ENCODE data around the gene ROR2.

The ROR2 gene

GRCh38 chr9:91891915-91892314, 58.1 kb downstream of the ROR2 start:
- Histone ChIP-seq H3K27ac (ENCODE audit: low read length) (no peak overlapping the region), H3K9me3 (ENCODE audit: control insufficient read depth, insufficient read depth, low read length) (no peaks in the 10 kb centered on the region), H3K4me1 (ENCODE audit: control insufficient read depth, insufficient read depth, low read length) (no peaks in the 10 kb centered on the region), H3K27me3 (ENCODE audit: control insufficient read depth, insufficient read depth, low read length) (peaks cover 17% of the 10 kb centered on the region), H3K36me3 (ENCODE audit: control insufficient read depth, insufficient read depth, low read length) (no peaks in the 10 kb centered on the region), H3K4me3 (ENCODE audit: low read length) (no peak overlapping the region)
- no CpG with 5 or more reads among the region's 6 CpGs for WGBS (ENCODE audit: insufficient coverage, insufficient read length)
- DNase-seq (ENCODE audit: low read depth, low spot score), result no peak

GRCh38 chr9:91890662-91891061, 59.4 kb downstream of the ROR2 start:
- Histone ChIP-seq H3K4me1 (ENCODE audit: control insufficient read depth, insufficient read depth, low read length) (peaks cover 2% of the 10 kb centered on the region; the same call in 1 of the 2 replicates), H3K36me3 (ENCODE audit: control insufficient read depth, insufficient read depth, low read length) (no peaks in the 10 kb centered on the region), H3K27me3 (ENCODE audit: control insufficient read depth, insufficient read depth, low read length) (peaks cover 19% of the 10 kb centered on the region), H3K27ac (ENCODE audit: low read length) (no peak overlapping the region), H3K4me3 (ENCODE audit: low read length) (no peak overlapping the region), H3K9me3 (ENCODE audit: control insufficient read depth, insufficient read depth, low read length) (no peaks in the 10 kb centered on the region)
- WGBS (ENCODE audit: insufficient coverage, insufficient read length), result no CpG with 5 or more reads among the region's 3 CpGs
- DNase-seq (ENCODE audit: low read depth, low spot score), result no peak

GRCh38 chr9:91889161-91889911, 60.7 kb downstream of the ROR2 start:
- H3K9me3 ChIP-seq (ENCODE audit: control insufficient read depth, insufficient read depth, low read length), result no peaks in the 10 kb centered on the region
- H3K4me3 ChIP-seq (ENCODE audit: low read length), result no peak overlapping the region
- H3K27ac ChIP-seq (ENCODE audit: low read length), result no peak overlapping the region
- WGBS (ENCODE audit: insufficient coverage, insufficient read length), result no CpG with 5 or more reads among the region's 16 CpGs
- peaks cover 5% of the 10 kb centered on the region for H3K4me1 ChIP-seq (ENCODE audit: control insufficient read depth, insufficient read depth, low read length)
- no peaks in the 10 kb centered on the region for H3K36me3 ChIP-seq (ENCODE audit: control insufficient read depth, insufficient read depth, low read length)
- peaks cover 19% of the 10 kb centered on the region for H3K27me3 ChIP-seq (ENCODE audit: control insufficient read depth, insufficient read depth, low read length)
- DNase-seq (ENCODE audit: low read depth, low spot score), result no peak

- H3K4me3 ChIP-seq (ENCODE audit: low read length), result peak overlapping the region; percentile 0; the same call in 1 of the 2 replicates
- no CpG with 5 or more reads among the region's 32 CpGs for WGBS (ENCODE audit: insufficient coverage, insufficient read length)
- H3K4me1 ChIP-seq (ENCODE audit: control insufficient read depth, insufficient read depth, low read length), result peaks cover 7% of the 10 kb centered on the region
- DNase-seq (ENCODE audit: low read depth, low spot score), result peak; percentile 20
- peaks cover 19% of the 10 kb centered on the region for H3K27me3 ChIP-seq (ENCODE audit: control insufficient read depth, insufficient read depth, low read length)
- no peaks in the 10 kb centered on the region; the same call in 1 of the 2 replicates for H3K9me3 ChIP-seq (ENCODE audit: control insufficient read depth, insufficient read depth, low read length)
- H3K36me3 ChIP-seq (ENCODE audit: control insufficient read depth, insufficient read depth, low read length), result no peaks in the 10 kb centered on the region
- H3K27ac ChIP-seq (ENCODE audit: low read length), result no peak overlapping the region
These were observed 63.5 kb downstream of the ROR2 start for GRCh38 chr9:91886414-91887076.

GRCh38 chr9:91885746-91886413, 64.1 kb downstream of the ROR2 start:
- Histone ChIP-seq H3K36me3 (ENCODE audit: control insufficient read depth, insufficient read depth, low read length) (no peaks in the 10 kb centered on the region), H3K4me3 (ENCODE audit: low read length) (peak overlapping the region; percentile 0; the same call in 1 of the 2 replicates), H3K4me1 (ENCODE audit: control insufficient read depth, insufficient read depth, low read length) (peaks cover 7% of the 10 kb centered on the region), H3K27me3 (ENCODE audit: control insufficient read depth, insufficient read depth, low read length) (peaks cover 19% of the 10 kb centered on the region), H3K9me3 (ENCODE audit: control insufficient read depth, insufficient read depth, low read length) (no peaks in the 10 kb centered on the region; the same call in 1 of the 2 replicates), H3K27ac (ENCODE audit: low read length) (no peak overlapping the region)
- no CpG with 5 or more reads among the region's 22 CpGs for WGBS (ENCODE audit: insufficient coverage, insufficient read length)
- DNase-seq (ENCODE audit: low read depth, low spot score), result no peak

GRCh38 chr9:91884696-91885687, 65.0 kb downstream of the ROR2 start:
- peaks cover 17% of the 10 kb centered on the region for H3K27me3 ChIP-seq (ENCODE audit: control insufficient read depth, insufficient read depth, low read length)
- H3K4me1 ChIP-seq (ENCODE audit: control insufficient read depth, insufficient read depth, low read length), result peaks cover 7% of the 10 kb centered on the region
- H3K4me3 ChIP-seq (ENCODE audit: low read length), result no peak overlapping the region
- DNase-seq (ENCODE audit: low read depth, low spot score), result peak; percentile 27
- H3K36me3 ChIP-seq (ENCODE audit: control insufficient read depth, insufficient read depth, low read length), result no peaks in the 10 kb centered on the region
- WGBS (ENCODE audit: insufficient coverage, insufficient read length), result no CpG with 5 or more reads among the region's 12 CpGs
- no peaks in the 10 kb centered on the region; the same call in 1 of the 2 replicates for H3K9me3 ChIP-seq (ENCODE audit: control insufficient read depth, insufficient read depth, low read length)
- no peak overlapping the region for H3K27ac ChIP-seq (ENCODE audit: low read length)

- Histone ChIP-seq H3K27me3 (ENCODE audit: control insufficient read depth, insufficient read depth, low read length) (peaks cover 17% of the 10 kb centered on the region), H3K4me1 (ENCODE audit: control insufficient read depth, insufficient read depth, low read length) (peaks cover 7% of the 10 kb centered on the region), H3K27ac (ENCODE audit: low read length) (no peak overlapping the region), H3K9me3 (ENCODE audit: control insufficient read depth, insufficient read depth, low read length) (no peaks in the 10 kb centered on the region; the same call in 1 of the 2 replicates), H3K4me3 (ENCODE audit: low read length) (no peak overlapping the region), H3K36me3 (ENCODE audit: control insufficient read depth, insufficient read depth, low read length) (no peaks in the 10 kb centered on the region)
- DNase-seq (ENCODE audit: low read depth, low spot score), result no peak
- WGBS (ENCODE audit: insufficient coverage, insufficient read length), result no CpG with 5 or more reads among the region's 1 CpG
These were observed 65.9 kb downstream of the ROR2 start for GRCh38 chr9:91884153-91884552.

GRCh38 chr9:91883503-91883902, 66.5 kb downstream of the ROR2 start:
- H3K27me3 ChIP-seq (ENCODE audit: control insufficient read depth, insufficient read depth, low read length), result peaks cover 11% of the 10 kb centered on the region
- peaks cover 7% of the 10 kb centered on the region for H3K4me1 ChIP-seq (ENCODE audit: control insufficient read depth, insufficient read depth, low read length)
- no peak overlapping the region for H3K27ac ChIP-seq (ENCODE audit: low read length)
- H3K36me3 ChIP-seq (ENCODE audit: control insufficient read depth, insufficient read depth, low read length), result no peaks in the 10 kb centered on the region
- DNase-seq (ENCODE audit: low read depth, low spot score), result no peak
- no peak overlapping the region for H3K4me3 ChIP-seq (ENCODE audit: low read length)
- WGBS (ENCODE audit: insufficient coverage, insufficient read length), result no CpG with 5 or more reads among the region's 3 CpGs
- H3K9me3 ChIP-seq (ENCODE audit: control insufficient read depth, insufficient read depth, low read length), result no peaks in the 10 kb centered on the region; the same call in 1 of the 2 replicates

GRCh38 chr9:91882627-91883026, 67.4 kb downstream of the ROR2 start:
- Histone ChIP-seq H3K36me3 (ENCODE audit: control insufficient read depth, insufficient read depth, low read length) (no peaks in the 10 kb centered on the region), H3K9me3 (ENCODE audit: control insufficient read depth, insufficient read depth, low read length) (no peaks in the 10 kb centered on the region; the same call in 1 of the 2 replicates), H3K27ac (ENCODE audit: low read length) (no peak overlapping the region), H3K4me3 (ENCODE audit: low read length) (no peak overlapping the region), H3K4me1 (ENCODE audit: control insufficient read depth, insufficient read depth, low read length) (peaks cover 7% of the 10 kb centered on the region), H3K27me3 (ENCODE audit: control insufficient read depth, insufficient read depth, low read length) (peaks cover 7% of the 10 kb centered on the region; the same call in 1 of the 2 replicates)
- no CpG with 5 or more reads among the region's 4 CpGs for WGBS (ENCODE audit: insufficient coverage, insufficient read length)
- no peak for DNase-seq (ENCODE audit: low read depth, low spot score)

All from iPS DF 6.9 (cell line).